Hepatocyte (in vitro differentiated cells): ENCODE results near the gene MYBPH. TPM values are rescaled to one million over a fixed set of nuclear protein-coding genes. Genes with fewer than 3 reads are reported as not detected.

Experiments used
- DNase-seq: peaks from one replicate; pipeline ENCODE4 v3.0.0-alpha.2; 2016; ENCODE audit warnings: low spot score
- H2AFZ ChIP-seq: fragments of 200-600 bp; sonication (generic); 2 replicates; pipeline ENCODE4 v1.6.0; 2016; ENCODE audit warnings: antibody characterized with exemption, mild to moderate bottlenecking
- H3K27ac ChIP-seq: fragments of 200-600 bp; sonication (generic); 2 replicates; pipeline ENCODE4 v1.5.1; 2016; ENCODE audit warnings: mild to moderate bottlenecking
- H3K27me3 ChIP-seq: fragments of 200-600 bp; sonication (generic); 2 replicates; pipeline ENCODE4 v1.6.1; 2016
- H3K36me3 ChIP-seq: fragments of 200-600 bp; sonication (generic); replicated peaks from 2 replicates; pipeline ENCODE4 v1.5.1; 2016; ENCODE audit warnings: low read depth; ENCODE audit not compliant: insufficient read depth
- H3K4me1 ChIP-seq: fragments of 200-600 bp; sonication (generic); 2 replicates; pipeline ENCODE4 v1.5.1; 2016; ENCODE audit warnings: mild to moderate bottlenecking, moderate library complexity; ENCODE audit not compliant: insufficient read depth
- H3K4me2 ChIP-seq: fragments of 200-600 bp; sonication (generic); 2 replicates; pipeline ENCODE4 v1.6.0; 2016
- H3K4me3 ChIP-seq: fragments of 200-600 bp; sonication (generic); 2 replicates; pipeline ENCODE4 v1.5.1; 2016; ENCODE audit warnings: mild to moderate bottlenecking
- H3K79me2 ChIP-seq: fragments of 200-600 bp; sonication (generic); 2 replicates; pipeline ENCODE4 v1.6.0; 2017; ENCODE audit warnings: mild to moderate bottlenecking
- H3K9me2 ChIP-seq: fragments of 200-600 bp; sonication (generic); replicated peaks from 2 replicates; pipeline ENCODE4 v1.6.0; 2017; ENCODE audit warnings: mild to moderate bottlenecking; ENCODE audit not compliant: insufficient read depth
- H3K9me3 ChIP-seq: fragments of 200-600 bp; sonication (generic); 2 replicates; pipeline ENCODE4 v1.5.1; 2016; ENCODE audit warnings: low read depth, mild to moderate bottlenecking
- H4K20me1 ChIP-seq: fragments of 200-600 bp; sonication (generic); 2 replicates; pipeline ENCODE4 v1.6.0; 2016; ENCODE audit warnings: mild to moderate bottlenecking; ENCODE audit not compliant: insufficient read depth, poor library complexity, severe bottlenecking
- EZH2 ChIP-seq: fragments of 200-600 bp; sonication (generic); IDR thresholded peaks from 2 replicates; pipeline ENCODE4 v1.6.1; 2016; ENCODE audit warnings: antibody characterized with exemption, mild to moderate bottlenecking, borderline replicate concordance
- EZH2phosphoT487 ChIP-seq: fragments of 200-600 bp; sonication (generic); IDR thresholded peaks from one replicate; pipeline ENCODE4 v1.6.1; 2018; ENCODE audit warnings: antibody characterized with exemption, mild to moderate bottlenecking, low read depth, moderate library complexity; ENCODE audit not compliant: unreplicated experiment, severe bottlenecking
- WGBS: methylation state at CpG from one replicate; pipeline ENCODE4 v1.1.6; 2016; ENCODE audit warnings: low lambda C conversion rate; ENCODE audit errors: missing lambda C conversion rate; 5-methylcytosine and 5-hydroxymethylcytosine counted together
- polyA plus RNA-seq: library from polyadenylated mRNA; unstranded; fragments of >200 nt; fragmentation: Nextera tagmentation; extraction: Ambion mirVana; gene quantifications from 2 replicates; pipeline ENCODE4 v1.2.1, GENCODE V29; 2016
- total RNA-seq: library from RNA; depleted of rRNA; stranded (reverse); fragments of >200 nt; gene quantifications from 2 replicates; pipeline ENCODE4 v1.2.3, GENCODE V29; 2014
- TF ChIP-seq, protein P1 (sequence below): fragments of 200-600 bp; sonication (generic); IDR thresholded peaks from 2 replicates; pipeline ENCODE4 v1.5.1; 2016; ENCODE audit warnings: antibody characterized with exemption, mild to moderate bottlenecking; ENCODE audit not compliant: poor library complexity

MYBPH gene
- total and polyA plus RNA-seq, 2 experiments from 2014 or later, result 0.70 TPM; not detected in 1

DNA sequence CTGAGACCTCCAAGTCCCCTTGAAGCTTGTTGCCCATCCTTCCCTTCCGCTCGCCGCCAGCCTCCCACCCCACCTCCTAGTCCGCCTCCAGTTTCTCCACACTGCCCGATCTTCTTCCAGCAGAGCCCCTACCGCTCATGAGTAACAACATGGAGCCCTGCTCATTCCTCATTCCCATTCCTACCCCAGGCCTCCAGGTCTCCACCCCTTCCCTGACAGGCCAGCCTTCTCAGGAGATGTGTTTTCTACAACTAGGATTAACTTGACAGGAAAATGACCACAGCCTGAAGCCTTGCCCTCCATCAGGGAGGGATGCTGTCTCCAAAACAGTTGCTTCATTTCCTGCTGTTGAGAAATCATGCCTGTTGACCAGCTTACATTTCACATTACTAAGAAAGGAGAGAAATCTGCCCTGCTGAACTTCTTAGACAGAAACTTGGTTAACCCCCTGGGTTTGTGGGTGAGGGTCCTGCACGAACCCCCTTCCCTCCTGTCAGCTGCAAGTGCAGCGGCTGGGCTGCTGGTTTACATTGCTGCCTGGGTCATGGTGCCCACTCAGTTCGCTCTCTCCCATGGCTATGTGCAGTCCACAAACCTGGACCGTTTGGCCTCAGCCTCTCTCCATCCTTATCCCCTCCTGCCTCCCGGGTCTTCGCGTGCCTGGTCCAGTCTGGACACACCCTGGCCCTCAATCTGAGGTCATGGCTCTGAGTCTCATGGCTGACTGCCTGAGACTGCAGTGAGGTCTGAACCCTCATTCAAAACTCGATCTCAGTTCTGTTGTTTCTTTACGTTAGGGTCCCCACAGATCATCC lies 27.0 kb upstream of the MYBPH start:
- TF ChIP-seq EZH2phosphoT487, result no peak
- TF ChIP-seq EZH2, result no peak
- TF ChIP-seq, protein P1, sequence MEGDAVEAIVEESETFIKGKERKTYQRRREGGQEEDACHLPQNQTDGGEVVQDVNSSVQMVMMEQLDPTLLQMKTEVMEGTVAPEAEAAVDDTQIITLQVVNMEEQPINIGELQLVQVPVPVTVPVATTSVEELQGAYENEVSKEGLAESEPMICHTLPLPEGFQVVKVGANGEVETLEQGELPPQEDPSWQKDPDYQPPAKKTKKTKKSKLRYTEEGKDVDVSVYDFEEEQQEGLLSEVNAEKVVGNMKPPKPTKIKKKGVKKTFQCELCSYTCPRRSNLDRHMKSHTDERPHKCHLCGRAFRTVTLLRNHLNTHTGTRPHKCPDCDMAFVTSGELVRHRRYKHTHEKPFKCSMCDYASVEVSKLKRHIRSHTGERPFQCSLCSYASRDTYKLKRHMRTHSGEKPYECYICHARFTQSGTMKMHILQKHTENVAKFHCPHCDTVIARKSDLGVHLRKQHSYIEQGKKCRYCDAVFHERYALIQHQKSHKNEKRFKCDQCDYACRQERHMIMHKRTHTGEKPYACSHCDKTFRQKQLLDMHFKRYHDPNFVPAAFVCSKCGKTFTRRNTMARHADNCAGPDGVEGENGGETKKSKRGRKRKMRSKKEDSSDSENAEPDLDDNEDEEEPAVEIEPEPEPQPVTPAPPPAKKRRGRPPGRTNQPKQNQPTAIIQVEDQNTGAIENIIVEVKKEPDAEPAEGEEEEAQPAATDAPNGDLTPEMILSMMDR, result no peak
- Histone ChIP-seq H3K79me2 (no peaks in the 10 kb centered on the region), H3K27ac (peak overlapping the region; percentile 79), H3K4me2 (no peak overlapping the region), H4K20me1 (no peaks in the 10 kb centered on the region), H3K9me3 (no peaks in the 10 kb centered on the region), H3K4me1 (peaks cover 13% of the 10 kb centered on the region), H3K9me2 (no peaks in the 10 kb centered on the region), H3K27me3 (no peaks in the 10 kb centered on the region), H3K36me3 (no peaks in the 10 kb centered on the region), H3K4me3 (no peak overlapping the region), H2AFZ (no peak overlapping the region)
- 80% methylated on average over 15 of the region's 15 CpGs for WGBS
- DNase-seq, result peak; percentile 77

DNA sequence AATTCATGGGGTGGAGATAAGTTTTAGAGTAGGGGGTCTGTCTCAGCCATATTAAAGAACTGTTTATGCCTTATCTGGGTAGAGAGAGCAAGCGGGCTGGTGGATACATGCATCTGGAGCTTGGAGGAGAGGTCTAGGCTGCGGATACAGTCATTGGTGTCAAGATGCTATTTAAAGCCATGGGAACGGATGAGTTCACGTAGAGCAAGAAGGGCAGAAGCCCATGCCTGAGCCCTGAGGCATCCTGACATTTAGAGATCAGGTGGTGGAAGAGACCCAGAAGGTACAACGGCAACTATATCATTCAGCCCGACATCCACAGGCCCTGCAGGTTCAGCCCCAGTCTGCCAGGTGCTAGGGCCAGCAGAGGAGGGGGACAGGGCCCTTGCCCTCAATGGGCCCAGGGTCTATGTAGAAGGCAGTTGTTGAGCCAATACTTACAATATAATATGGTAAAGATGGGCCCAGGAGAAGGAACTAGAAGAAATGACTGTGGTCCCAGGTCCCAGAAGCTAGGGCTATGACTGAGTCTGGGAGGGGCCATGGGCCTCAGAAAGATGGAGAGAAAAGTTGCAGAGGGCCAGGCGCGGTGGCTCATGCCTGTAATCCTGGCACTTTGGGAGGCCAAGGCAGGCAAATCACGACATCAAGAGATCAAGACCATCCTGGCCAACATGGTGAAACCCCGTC lies 26.0 kb upstream of the MYBPH start:
- Histone ChIP-seq H3K9me2 (no peaks in the 10 kb centered on the region), H3K4me3 (no peak overlapping the region), H3K4me2 (no peak overlapping the region), H4K20me1 (no peaks in the 10 kb centered on the region), H3K9me3 (no peaks in the 10 kb centered on the region), H3K4me1 (peaks cover 13% of the 10 kb centered on the region), H3K27ac (peak overlapping the region; percentile 79), H3K27me3 (no peaks in the 10 kb centered on the region), H2AFZ (no peak overlapping the region), H3K36me3 (no peaks in the 10 kb centered on the region), H3K79me2 (no peaks in the 10 kb centered on the region)
- TF ChIP-seq, protein P1, result no peak
- TF ChIP-seq EZH2, result no peak
- TF ChIP-seq EZH2phosphoT487, result no peak
- 77% methylated on average over 10 of the region's 10 CpGs for WGBS
- no peak for DNase-seq

DNA sequence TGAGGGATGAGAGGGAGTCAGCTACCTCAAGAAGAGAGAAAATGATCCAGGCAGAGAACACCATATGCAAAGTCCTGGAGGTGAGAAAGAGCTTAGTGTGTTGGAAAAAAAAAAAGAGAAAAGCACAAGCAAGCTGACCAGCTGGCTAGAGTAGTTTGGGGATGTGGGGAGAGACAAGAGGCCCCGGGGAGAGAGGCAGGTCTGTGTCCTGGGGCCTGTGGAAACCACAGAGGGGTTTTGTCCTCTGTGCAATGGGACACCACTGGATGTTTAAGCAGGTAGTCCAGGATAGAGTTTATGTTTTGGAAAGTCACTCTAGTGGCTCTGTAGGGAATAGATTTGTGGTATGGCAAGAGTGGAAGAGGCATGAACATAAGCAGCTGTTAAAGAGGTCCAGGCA lies 25.3 kb upstream of the MYBPH start:
- H3K9me3 ChIP-seq, result no peaks in the 10 kb centered on the region
- H3K4me2 ChIP-seq, result peak overlapping the region; percentile 41

More for the DNA sequence above, 25.3 kb upstream of the MYBPH start:
- Histone ChIP-seq H3K4me1 (peaks cover 13% of the 10 kb centered on the region), H3K36me3 (no peaks in the 10 kb centered on the region), H4K20me1 (no peaks in the 10 kb centered on the region), H3K9me2 (no peaks in the 10 kb centered on the region), H2AFZ (no peak overlapping the region), H3K79me2 (no peaks in the 10 kb centered on the region), H3K27ac (peak overlapping the region; percentile 79), H3K4me3 (no peak overlapping the region), H3K27me3 (no peaks in the 10 kb centered on the region)
- TF ChIP-seq EZH2phosphoT487 (no peak), EZH2 (no peak)
- TF ChIP-seq, protein P1, result no peak
- 73% methylated on average over 1 of the region's 1 CpG for WGBS
- DNase-seq, result no peak
